GF-D8 (cell line): ENCODE results near the gene FBXO21.
"Not testable (repeated sequence)": the region's sequence is repeated elsewhere in the genome, so short reads cannot be mapped to it uniquely, and the experiment has no call there.

ENCODE experiments used
- DNase-seq: peaks from one replicate; lab custom pipeline; 2025; lab: John Stamatoyannopoulos, UW

The FBXO21 gene

DNA sequence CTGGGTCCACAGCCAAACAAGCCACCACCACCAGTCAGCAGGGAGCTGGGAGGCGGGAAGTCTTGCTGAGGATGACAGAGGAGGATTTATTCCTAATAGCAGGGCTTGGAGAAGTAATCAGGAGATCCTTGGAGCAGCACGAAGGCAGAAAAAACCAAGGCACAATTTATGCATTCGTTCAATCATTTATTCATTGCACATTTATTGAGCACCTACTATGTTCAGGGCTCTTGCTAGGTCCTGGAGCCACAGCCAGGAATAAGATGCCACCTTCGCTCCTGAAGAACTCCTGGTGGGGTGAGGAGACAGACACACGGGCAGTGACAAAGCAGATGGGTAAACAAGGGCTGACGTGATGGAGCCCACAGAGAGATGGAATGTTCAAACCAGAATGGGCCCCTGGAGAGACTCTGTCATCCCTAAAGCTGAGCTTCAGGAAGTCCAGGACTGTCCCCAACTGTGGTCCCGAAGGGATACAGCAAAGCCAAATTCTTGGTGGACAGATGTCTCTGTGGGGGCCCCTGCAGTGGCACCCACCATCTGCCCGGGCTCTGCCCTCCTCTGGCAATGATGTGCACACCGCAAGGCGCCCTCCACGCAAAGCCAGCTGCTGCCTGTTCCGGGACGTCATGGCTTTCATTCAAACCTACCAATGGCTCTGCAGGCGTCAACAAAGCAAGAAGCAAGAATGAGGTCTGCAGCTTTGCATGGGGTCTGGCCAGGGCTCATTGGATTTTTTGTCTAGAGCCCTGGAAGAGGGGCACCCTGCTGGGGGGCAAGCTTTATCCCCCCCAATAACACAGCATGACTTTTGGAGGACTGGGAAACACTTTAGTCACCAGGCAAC lies 88.1 kb downstream of the FBXO21 start:
- no peak for DNase-seq

DNA sequence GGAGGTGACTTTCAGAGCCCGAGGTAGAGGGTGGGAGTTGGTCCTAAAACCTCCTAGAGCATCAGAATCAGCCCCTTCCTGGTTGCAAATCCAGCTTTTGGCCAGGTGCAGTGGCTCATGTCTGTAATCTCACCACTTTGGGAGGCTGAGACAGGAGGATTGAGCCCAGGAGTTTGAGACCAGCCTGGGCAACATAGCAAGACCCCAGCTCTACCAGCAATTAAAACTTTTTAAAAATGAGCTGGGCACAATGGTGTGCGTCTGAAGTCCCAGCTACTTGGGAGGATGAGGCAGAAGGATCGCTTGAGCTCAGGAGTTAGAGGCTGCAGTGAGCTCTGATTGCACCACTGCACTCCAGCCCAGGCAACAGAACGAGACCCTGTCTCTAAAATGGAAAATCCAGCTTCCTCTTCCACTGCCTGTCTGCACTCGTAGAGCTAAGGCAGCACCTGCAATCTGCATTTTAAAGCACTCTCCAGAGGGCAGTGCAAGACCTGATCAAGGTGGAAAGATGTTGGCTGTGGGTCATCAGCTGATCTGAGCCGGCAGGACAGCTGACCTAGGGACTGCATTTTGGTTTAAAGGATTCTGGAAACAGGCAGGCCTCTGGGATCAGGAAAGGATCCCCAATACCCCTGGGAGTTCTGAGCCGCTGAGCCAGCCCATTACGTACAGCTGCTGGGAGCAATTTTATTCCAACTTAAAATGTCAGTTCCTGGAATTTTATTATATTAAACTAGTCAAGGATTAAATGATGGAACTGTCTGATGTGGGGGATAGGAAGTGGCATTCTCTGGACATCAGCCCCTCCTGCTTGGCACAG lies 89.2 kb downstream of the FBXO21 start:
- DNase-seq = peak; percentile 36

DNA sequence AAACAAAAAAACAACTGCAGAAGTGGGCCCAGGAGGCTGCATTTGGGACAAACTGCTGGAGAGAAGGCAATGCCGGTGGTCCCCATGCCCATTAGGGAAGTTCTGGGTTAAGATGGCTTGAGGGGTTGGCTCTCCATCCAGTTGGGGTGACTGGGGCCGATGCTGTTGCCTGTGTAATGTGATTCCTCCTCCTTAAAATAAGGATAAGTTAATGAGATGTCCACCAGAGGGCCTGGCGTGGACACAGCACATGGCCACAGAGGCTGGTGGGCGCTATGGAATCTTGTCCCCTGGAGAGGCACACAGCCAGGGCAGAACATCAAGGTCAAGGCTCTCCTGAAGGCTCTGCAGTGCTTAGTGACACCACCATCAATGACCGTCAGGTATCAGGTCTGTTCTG lies 90.0 kb downstream of the FBXO21 start:
- no peak for DNase-seq

DNA sequence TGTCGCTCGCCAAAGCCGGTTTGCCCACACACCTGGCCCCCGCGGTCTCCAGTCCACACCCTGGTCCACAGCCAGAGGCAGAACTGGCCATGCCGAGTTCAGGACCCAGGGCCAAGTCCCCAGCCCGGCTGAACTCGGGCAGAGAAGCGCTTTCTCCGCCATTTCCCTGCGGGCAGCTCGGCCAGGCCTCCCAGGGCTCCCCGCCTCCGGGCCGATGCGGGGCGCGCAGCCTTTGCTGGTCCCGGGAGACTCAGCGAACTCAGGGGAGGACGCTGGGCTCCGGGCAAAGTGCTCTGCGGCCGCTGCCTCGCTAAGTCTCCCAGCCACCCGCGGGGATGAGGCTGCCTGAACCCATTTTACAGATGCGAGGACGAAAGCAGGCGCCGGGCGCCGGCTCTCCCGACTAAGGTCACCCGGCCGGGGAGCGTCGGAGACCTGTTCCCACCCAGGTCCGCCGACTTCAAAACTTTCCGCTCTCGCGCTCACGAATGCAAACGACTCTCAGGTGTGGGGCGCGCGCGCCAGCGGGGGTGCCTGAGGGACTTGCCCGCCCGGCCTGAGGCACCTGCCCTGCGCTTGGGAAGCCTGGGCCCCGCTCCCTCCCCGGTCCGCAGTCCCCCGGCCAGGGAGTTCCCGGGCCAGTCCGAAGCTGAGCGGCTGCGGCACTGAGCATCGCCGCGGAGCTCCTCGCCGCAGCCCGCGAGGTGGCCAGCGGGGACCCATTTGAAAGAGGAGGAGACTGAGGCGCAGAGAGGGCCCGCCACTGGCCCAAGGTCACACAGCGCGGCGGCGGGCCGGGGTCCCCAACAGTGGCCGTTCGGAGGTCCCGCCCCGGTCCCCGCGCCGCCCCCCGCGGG lies 91.7 kb downstream of the FBXO21 start:
- no peak for DNase-seq

DNA sequence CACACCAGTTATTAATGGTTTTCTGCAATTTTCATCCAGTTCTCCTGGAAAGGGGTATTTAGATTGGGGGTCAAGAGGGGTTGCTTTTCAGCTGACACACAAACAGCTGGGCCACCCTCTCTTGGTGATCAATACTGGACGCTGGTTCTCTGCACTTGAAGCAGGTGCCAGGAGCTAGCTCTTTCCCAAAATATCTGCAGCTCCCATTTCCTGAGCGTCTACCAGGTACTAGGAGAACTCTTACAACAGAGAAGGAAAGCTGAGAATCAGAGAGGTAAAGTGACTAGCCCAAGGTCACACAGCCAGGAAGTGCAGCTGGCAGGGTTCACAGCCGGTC lies 92.3 kb downstream of the FBXO21 start:
- DNase-seq = no peak

DNA sequence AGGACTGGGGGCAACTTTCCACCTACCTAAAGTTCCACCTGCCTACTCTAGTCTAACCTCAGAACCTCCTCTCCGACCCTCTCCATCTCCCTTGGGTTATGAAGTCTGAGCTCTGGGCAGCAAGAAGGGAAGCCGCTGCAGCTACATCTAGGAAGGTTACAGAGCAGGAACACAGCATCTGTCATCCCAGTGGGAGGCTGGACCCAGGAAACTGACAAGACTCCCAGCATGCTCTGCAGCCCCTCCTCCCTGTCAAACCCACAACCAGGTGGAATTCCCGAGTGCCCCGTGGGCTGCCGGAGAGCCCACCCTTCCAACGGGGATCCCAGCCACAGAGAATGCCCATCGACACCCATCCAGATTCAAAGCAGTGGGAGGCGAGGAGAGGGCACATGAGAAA lies 93.1 kb downstream of the FBXO21 start:
- no peak for DNase-seq

DNA sequence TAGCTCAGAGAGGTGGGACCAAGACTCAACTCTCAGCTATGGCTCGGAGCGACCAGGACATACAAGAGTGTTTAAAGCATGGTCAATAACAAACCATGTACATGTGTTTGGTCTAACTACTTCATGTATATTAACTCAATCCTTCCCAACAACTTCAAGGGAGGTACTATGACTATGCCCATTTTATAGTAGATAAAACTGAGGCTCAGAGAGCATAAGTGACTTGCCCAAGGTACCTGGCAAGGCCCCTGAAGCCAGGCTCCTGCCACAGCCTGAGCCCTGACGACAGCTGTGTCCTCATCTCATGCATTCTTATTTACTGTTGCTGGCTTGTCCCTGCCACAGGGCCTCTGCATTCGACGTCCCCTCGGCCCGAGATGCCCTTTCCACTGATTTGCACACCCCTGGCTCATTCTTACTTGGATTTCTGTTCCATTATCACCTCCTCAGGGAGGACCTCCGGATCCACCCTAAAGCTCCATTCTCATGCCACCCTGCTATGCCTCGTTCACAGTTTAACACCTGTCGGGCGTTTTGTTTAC lies 93.7 kb downstream of the FBXO21 start:
- no peak for DNase-seq

DNA sequence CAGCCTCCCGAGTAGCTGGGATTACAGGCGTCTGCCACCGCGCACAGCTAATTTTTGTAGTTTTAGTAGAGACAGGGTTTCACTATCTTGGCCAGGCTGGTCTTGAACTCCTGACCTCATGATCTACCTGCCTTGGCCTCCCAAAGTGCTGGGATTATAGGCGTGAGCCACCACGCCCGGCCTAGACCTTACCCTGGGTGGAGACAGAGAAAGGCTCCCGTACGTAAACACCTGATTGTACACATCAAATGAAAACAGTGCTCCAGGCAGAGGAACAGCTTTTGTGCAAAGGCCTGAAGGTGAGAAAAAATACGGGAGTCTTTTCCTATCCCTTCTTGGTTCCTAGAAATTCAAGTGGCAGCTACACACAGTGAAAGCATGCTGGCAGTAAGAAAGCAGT lies 95.1 kb downstream of the FBXO21 start:
- DNase-seq = not testable (repeated sequence)

DNA sequence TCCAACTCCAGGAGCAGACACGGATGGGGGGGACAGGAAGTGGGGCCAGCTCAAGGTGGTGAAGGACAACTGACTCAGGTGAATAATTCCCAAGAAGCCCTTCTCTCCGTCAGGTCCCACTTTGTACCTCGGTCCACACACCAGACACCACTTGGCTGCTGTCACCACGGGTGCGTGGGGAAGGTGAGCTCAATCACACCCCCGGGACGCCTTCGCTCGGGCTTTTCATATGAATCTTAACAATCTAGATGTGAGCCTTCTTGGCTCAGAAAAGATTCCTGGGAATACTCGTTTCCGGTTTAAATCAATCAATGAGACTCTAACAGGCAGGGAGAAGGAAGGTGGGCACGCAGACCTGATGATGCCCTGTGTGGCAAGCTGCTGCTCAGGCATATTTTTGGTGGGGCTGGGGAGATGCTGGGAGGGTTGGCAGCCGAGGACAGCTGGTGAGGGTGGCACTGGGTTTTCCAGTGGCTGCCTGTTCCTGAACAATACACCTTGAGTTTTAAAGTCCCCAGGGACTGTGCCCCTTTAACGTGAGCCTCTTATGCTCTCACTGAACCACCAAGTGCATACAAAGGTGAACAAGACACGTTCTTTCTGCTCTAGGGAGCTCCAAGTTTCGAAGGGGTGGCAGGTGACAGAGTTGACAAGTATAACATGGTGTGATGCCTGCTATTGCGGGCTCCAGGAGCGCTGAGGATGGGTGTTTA lies 96.2 kb downstream of the FBXO21 start:
- DNase-seq = no peak

DNA sequence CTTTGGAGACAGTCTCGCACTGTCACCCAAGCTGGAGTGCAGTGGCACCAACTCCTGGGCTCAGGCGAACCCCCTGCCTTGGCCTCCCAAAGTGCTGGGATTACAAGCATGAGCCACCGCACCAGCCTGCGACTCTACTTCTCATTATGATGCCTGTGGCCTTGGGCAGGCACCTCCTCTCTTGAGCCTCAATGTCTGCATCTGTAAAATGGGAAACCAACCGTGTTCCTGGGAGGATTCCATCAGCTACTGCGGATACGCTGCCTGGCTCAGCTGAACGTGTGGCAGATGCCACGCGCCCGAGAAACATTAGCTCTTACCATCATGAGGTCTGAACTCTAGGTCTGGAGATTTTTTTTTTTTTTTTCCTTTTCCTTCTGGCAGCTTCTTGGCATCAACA lies 96.8 kb downstream of the FBXO21 start:
- no peak for DNase-seq

DNA sequence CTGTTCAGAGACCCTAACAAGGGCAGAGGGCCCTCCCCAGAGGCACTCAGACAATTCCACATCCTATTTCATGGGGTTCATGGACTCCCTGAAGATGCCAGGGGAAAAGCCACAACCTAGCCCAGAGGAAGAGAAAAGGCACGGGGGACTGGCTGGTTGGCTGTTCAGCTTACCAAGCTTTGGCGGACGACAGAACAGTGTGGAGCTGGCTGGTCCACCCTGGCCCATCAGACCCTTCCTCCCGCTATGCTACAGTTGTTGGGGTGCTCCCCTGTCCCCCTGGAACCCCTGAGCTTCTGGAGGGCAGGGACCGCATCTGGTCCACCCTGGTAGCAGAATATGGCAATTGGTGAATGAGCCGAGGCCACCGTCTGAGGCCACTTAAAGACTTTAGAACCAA lies 97.4 kb downstream of the FBXO21 start:
- no peak for DNase-seq

DNA sequence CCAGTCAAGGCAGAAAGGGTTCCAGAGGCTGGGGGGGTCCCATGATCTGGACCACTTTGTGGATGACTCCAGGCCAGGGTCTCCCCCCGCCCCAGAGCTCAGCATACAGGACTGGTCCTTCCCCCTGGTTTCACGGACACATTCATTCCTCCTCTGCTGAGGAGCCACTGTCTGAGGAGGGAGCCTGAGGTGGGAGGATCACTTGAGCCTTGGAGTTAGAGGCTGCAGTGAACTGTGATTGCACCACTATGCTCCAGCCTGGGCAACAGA lies 97.8 kb downstream of the FBXO21 start:
- DNase-seq = no peak
